GM12873 (cell line): Measurements from ENCODE around the gene KLF16.

Experiments
- TF ChIP-seq, protein P1 (sequence below): IDR thresholded peaks from 2 replicates; pipeline ENCODE4 v1.5.1; 2012; ENCODE audit warnings: low read depth, mild to moderate bottlenecking, moderate library complexity, low read length, control low read depth; ENCODE audit not compliant: insufficient read depth; ENCODE audit errors: missing control alignments

The KLF16 gene

DNA sequence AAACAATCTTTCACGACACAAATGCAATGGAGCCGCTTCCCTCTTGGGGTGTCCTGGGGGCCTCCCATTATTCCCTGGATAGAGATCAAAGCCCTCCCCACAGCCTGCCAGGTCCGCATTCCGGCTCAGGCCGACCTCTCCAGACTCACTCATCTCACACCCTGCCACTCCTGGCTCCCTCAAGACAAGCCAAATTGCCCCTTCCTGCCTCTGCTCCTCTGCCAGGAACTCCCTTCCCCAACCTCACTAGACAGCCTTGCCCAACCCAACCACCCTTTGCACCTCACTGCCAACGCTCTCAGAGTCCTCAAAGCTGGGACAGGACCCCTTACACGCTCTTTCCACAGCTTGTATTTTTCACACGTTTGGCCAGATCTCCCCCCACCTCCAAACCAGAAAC lies 20.4 kb upstream of the KLF16 start:
- TF ChIP-seq, protein P1, sequence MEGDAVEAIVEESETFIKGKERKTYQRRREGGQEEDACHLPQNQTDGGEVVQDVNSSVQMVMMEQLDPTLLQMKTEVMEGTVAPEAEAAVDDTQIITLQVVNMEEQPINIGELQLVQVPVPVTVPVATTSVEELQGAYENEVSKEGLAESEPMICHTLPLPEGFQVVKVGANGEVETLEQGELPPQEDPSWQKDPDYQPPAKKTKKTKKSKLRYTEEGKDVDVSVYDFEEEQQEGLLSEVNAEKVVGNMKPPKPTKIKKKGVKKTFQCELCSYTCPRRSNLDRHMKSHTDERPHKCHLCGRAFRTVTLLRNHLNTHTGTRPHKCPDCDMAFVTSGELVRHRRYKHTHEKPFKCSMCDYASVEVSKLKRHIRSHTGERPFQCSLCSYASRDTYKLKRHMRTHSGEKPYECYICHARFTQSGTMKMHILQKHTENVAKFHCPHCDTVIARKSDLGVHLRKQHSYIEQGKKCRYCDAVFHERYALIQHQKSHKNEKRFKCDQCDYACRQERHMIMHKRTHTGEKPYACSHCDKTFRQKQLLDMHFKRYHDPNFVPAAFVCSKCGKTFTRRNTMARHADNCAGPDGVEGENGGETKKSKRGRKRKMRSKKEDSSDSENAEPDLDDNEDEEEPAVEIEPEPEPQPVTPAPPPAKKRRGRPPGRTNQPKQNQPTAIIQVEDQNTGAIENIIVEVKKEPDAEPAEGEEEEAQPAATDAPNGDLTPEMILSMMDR, result no peak

DNA sequence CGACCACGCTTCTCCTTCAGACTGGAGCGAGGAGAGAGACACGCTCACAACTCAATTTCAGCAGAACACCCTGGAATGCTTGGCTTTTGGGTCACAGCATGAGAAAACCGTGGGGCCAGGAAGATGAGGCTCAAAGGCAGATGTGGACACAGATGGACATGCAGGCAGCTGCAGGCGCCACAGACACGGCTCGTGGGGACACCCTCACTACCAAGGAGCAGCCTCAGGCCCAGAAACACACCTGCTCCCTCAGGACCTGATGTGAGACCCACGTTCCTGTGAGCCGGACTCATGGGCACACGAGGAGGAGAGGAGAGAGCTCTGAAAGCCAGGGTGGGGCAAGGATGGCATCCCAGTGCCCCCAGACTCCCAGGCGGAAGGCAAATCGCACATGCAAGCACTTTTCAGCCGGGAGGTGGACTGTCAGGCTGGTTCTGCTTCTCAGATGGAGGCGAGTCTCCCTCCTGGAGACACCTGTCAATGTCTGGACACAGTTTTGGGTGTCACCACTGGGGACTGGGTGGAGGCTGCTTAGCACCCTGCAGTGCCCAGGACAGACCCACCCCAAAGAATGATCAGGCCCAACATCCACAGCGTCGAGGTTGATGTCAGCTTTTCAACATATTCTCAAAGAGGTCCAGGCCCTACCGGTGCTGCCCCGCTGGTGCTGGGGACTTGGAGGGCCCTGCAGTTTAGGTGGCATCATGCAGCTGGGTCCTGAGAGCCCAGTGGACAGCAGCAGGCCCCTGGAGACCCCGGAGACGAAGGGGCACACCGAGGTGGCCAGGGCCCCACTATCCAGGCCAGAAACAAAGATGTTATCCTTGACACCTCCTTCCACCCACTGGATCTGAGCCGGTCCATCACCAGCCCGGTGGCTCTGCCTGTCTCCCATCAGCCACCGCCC lies 19.7 kb upstream of the KLF16 start:
- TF ChIP-seq, protein P1, result no peak

DNA sequence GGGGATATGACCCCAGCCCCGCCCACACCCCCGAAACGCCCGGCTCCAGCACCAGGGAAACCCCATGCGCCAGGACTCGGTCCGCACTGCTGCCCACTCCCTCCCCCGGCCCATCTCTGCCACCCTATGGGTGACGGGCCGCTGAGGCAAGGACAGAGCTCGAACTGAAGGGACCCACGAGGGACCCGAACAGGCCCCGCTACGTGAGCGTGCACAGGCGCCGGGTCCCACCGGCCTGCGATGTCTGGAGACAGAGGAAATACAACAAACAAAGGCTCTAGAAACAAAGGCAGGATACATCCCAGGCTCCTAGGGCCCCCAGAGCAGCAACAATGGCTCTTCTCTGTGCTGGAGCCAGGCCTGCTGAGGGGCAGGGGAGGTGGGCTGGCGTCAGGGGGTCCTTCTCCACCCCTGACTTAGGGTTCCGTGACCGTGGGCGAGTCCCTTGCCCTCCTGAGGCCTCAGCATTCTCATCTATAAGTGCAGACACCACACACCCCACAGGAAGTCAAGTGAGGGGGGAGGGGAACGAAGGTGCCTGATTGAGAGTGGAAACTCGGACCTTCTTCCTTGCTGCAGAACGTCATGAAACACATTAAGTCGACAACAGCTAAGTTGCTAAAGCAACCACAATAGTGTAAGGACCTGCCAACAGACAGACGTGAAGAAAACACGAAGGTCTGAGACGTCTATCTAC lies 18.9 kb upstream of the KLF16 start:
- TF ChIP-seq, protein P1, result no peak

DNA sequence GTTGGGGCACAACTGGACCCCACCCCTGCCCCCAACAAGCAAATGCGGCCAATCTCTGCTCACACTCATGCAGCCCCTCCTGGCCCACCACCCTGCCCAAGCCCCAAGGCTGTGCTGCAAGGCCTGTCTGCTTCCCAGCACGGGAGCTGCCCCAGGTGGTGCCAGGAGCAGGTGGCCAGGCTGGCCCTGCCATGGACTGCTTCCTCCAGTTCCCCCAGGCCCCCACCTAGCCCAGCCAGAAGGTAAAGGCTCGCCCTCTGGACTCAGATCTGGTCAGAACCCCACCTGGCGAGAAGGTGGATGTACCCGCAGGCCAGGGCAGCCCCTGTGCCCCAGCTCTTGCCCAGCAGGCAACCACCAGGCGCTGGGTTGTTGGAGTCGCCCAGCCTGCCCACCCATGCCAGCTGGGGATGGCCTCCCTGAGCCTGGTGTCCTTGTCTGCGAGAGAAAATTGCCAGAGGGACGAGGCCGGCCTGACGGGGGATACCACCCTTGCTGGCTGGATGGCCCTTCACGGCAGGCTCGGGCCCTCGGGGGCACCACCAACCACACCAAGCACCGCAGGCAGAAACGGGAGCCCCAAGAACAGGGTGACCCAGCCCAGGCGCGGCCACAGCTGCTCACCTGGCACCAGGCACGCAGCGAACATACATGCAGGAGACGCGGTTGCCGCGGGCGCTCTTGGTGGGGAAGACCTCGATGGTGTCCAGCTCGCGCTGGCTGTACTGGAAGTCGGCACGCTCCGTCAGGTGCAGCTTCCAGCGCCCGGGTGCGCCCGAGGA lies 17.4 kb upstream of the KLF16 start:
- TF ChIP-seq, protein P1, result no peak

DNA sequence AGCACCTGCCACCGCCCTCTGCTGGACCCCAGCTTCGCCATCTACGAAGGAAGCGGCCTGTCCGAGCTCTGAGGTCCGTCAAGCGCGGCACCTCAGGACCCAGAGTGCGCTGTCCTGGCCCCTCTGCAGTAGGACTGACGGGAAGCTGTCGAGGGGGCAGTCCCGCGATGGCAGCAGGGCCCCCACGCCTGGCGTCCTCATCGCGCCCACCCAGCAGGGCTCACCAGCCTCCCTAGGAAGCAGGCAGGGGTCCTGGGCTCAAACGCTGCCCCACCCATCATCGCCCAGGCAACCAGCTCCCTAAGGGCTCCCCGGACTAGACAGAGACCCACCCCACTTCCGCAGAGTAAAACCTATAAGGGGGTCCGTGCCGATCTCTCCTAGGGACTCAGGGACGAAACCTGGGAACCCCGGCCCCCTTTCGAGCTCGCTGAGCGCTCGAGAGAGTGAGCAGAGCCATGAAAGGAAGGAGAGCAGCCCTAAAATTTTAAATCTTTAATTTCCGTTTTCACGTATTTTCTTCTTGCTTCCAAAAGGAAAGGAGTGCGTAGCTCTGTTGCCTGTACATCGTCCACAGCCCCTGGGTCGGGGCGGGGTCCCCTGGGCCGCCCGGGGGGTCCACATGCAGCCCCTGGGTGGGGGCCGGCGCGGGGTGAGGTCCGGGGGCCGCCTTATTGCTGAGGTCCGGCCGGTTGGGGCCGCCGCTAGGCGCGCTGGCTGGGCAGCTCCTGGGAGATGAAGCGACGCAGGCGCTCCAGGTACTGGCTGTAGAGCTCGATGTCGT lies 13.3 kb upstream of the KLF16 start:
- TF ChIP-seq, protein P1, result peak; percentile 23

DNA sequence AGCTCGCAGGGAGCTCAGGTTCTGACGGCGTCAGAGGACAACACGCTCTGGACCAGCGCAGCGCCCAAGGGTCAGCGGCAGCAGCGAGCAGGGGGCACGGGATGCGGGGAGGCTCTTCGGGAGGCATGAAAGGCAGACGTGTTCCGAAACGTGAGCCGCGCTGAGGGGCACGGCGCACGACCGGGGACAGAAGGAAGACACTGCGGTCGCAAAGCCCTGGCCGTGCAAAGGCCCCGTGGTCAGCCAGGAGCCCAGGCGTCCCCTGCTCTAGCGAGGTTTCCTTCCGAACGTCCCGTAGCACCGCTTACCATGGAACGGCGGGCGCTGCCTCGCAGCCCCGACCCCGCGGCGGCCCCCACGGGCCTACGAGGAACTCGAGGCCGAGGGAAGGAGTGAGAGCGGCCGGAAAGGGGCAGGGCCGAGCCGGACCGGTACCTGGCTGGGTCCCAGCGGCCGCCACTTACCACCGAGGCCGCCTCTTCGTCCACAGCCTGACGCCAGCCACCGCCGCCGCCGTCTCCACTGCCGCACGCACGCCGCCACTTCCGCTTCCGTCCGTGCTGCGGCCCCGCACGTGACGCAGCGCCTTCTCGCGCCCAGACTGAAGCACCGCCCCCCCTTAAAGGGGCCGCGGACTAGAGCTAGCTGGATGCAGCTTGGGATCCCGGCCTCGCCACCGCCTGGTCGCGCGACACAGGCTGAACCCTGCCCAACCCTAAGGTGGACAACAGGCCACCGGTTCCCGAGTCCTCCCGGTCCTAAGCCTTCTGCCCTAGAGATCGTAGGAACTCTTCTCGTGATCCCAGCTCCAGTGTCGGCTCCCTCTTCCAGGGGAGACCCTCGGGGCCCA lies 12.5 kb upstream of the KLF16 start:
- TF ChIP-seq, protein P1, result no peak
